Rectal smooth muscle tissue (tissue), 1 donor: ENCODE measurements around the gene C7orf57.

Experiments
- H3K27ac ChIP-seq: one replicate; pipeline ENCODE4 v1.7.0; 2013; ENCODE audit warnings: low read depth, low read length, inconsistent platforms
- H3K27me3 ChIP-seq: one replicate; pipeline ENCODE4 v1.7.0; 2013; ENCODE audit warnings: low read length; ENCODE audit not compliant: control insufficient read depth, insufficient read depth
- H3K36me3 ChIP-seq: one replicate; pipeline ENCODE4 v1.7.0; 2013; ENCODE audit warnings: low read length; ENCODE audit not compliant: control insufficient read depth, insufficient read depth
- H3K4me1 ChIP-seq: one replicate; pipeline ENCODE4 v1.7.0; 2013; ENCODE audit warnings: low read length; ENCODE audit not compliant: control insufficient read depth, insufficient read depth
- H3K4me3 ChIP-seq: one replicate; pipeline ENCODE4 v1.7.0; 2013; ENCODE audit warnings: low read length
- H3K9ac ChIP-seq: one replicate; pipeline ENCODE4 v1.7.0; 2013; ENCODE audit warnings: low read length

C7orf57 gene

DNA sequence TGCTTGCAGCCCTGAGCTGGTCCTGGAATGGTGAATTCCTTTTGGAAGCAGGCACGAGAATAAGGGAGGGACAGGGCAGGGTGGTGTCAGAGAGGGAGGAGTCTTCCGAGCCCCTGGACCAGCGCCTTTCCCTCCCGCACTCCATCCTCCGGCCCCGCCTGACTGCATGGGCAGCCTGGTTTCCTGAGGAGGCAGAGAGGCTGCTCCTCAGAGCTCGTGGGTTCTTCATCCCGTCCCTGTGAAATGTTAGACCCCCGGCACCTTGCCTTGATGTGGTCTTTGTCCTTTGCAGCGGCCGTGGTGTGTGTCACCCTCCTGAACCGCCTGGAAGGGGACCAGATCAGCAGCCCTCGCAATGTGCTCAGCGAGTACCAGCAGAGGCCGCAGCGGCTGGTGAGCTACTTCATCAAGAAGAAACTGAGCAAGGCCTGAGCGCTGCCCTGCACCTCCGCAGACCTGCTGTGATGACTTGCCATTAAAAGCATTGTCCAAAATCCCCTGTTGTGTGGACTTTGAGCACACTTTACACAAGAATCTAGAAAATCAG is 72.7 kb downstream of the C7orf57 start:
- Histone ChIP-seq H3K9ac (no peak overlapping the region), H3K4me1 (no peaks in the 10 kb centered on the region), H3K27ac (no peak overlapping the region), H3K4me3 (no peak overlapping the region), H3K36me3 (peaks cover 14% of the 10 kb centered on the region), H3K27me3 (no peaks in the 10 kb centered on the region)

GRCh38 chr7:48108959-48109847 is 73.9 kb downstream of the C7orf57 start:
- H3K27ac ChIP-seq = no peak overlapping the region
- H3K9ac ChIP-seq = no peak overlapping the region
- no peaks in the 10 kb centered on the region for H3K27me3 ChIP-seq
- H3K4me1 ChIP-seq = no peaks in the 10 kb centered on the region
- H3K36me3 ChIP-seq = peaks cover 10% of the 10 kb centered on the region
- no peak overlapping the region for H3K4me3 ChIP-seq

DNA sequence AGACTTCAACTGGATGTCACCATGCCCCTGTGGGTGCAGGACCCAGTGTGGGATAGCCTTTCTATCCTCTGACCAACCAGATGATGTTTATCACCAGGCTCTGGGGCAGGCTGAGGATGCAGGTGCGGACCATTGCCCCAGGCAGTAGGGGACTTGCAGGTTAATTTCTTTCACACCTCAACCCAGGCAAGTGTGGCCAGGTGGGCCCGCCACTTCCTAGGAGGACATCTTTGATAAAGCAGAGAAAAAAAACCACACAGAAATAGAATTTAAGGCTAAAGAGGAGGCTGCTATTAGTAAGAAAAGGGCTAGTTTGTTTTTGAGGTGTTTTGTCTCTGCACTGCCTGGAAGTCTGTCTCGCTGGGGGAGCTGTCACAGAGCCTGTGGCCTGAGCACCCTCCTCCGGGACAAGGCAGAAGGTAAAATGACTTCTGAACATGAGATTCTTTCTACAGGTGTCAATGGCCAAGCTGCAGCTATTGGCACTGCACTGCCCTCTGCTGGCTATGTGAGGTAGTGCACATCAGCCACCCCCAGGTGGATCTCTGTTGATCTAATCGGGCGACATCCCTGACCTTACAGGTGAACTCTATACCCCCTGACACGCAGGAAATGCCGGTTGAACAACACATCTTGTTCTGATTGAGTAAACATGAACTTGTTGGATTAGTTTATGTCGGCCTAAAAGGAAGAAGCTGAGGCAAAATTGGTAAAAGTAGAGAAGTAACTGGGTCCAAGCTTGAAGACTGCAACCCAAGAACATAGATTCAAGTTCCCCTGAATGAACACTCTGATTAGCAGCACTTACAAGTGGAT is 74.7 kb downstream of the C7orf57 start:
- Histone ChIP-seq H3K4me1 (no peaks in the 10 kb centered on the region), H3K36me3 (peaks cover 7% of the 10 kb centered on the region), H3K4me3 (no peak overlapping the region), H3K9ac (no peak overlapping the region), H3K27me3 (no peaks in the 10 kb centered on the region), H3K27ac (no peak overlapping the region)

GRCh38 chr7:48110868-48111267 is 75.5 kb downstream of the C7orf57 start:
- no peak overlapping the region for H3K4me3 ChIP-seq
- no peaks in the 10 kb centered on the region for H3K4me1 ChIP-seq
- no peak overlapping the region for H3K27ac ChIP-seq
- no peak overlapping the region for H3K9ac ChIP-seq
- H3K36me3 ChIP-seq = peaks cover 6% of the 10 kb centered on the region
- H3K27me3 ChIP-seq = no peaks in the 10 kb centered on the region
